H1 (cell line): ENCODE data around the gene SCYL1. TPM values are rescaled to one million over a fixed set of nuclear protein-coding genes. Genes with fewer than 3 reads are reported as not detected.
A peak's percentile ranks its signal among the peaks of the same experiment; 100 is the strongest.

ENCODE experiments used
- BCL11A ChIP-seq, 2 experiments: IDR thresholded peaks; one replicate each; pipeline ENCODE4 v1.6.1; 2011; ENCODE audit warnings: low read depth in 2 of 2, low read length in 2 of 2, mild to moderate bottlenecking in 2 of 2
- CREB1 ChIP-seq: IDR thresholded peaks from 2 replicates; pipeline ENCODE4 v1.6.1; 2012; ENCODE audit warnings: inconsistent platforms
- E2F6 ChIP-seq: IDR thresholded peaks from 2 replicates; pipeline ENCODE4 v1.6.1; 2012; ENCODE audit warnings: inconsistent platforms
- EGR1 ChIP-seq: IDR thresholded peaks from 2 replicates; pipeline ENCODE4 v1.6.1; 2011; ENCODE audit warnings: low read depth, low read length, borderline replicate concordance
- GABPA ChIP-seq: IDR thresholded peaks from 2 replicates; pipeline ENCODE4 v1.6.1; 2011; ENCODE audit warnings: mild to moderate bottlenecking, low read length, moderate library complexity, borderline replicate concordance; ENCODE audit not compliant: insufficient read depth
- HDAC2 ChIP-seq, 2 experiments: fragments of 300-600 bp in 1 of 2; sonication (generic) in 1 of 2; IDR thresholded peaks; 2 replicates each; pipeline ENCODE4 v1.6.1; 2011 to 2012; ENCODE audit warnings: low read depth in 2 of 2, low read length in 2 of 2, mild to moderate bottlenecking in 2 of 2, moderate library complexity in 2 of 2, borderline replicate concordance in 1 of 2, inconsistent platforms in 1 of 2
- KDM4A ChIP-seq: IDR thresholded peaks from one replicate; pipeline ENCODE4 v1.7.1; 2012; ENCODE audit warnings: low read depth, mild to moderate bottlenecking, moderate library complexity, low read length, inconsistent platforms; ENCODE audit not compliant: severe bottlenecking
- KDM5A ChIP-seq: fragments of 200-600 bp; IDR thresholded peaks from 2 replicates; pipeline ENCODE4 v1.7.1; 2012; ENCODE audit warnings: mild to moderate bottlenecking, low read length, inconsistent platforms, mixed read lengths
- MAX ChIP-seq: IDR thresholded peaks from 2 replicates; pipeline ENCODE4 v1.6.1; 2012; ENCODE audit warnings: inconsistent platforms
- RAD21 ChIP-seq, 2 experiments: IDR thresholded peaks in 1 of 2; conservative IDR thresholded peaks in 1 of 2; 2 replicates each; pipeline ENCODE4 v1.6.1; 2011; ENCODE audit warnings: low read depth in 2 of 2, low read length in 2 of 2, improper control_type of control experiment in 1 of 2, inconsistent platforms in 1 of 2, mild to moderate bottlenecking in 1 of 2, moderate library complexity in 1 of 2
- RNF2 ChIP-seq: fragments of 200-900, 300-1000 bp; sonication (generic); IDR thresholded peaks from 2 replicates; pipeline ENCODE4 v1.7.1; 2016; ENCODE audit warnings: borderline replicate concordance, low read depth, mild to moderate bottlenecking, antibody characterized with exemption, low read length; ENCODE audit not compliant: poor library complexity, severe bottlenecking; ENCODE audit errors: missing control alignments
- SIN3A ChIP-seq, 2 experiments: IDR thresholded peaks in 1 of 2; conservative IDR thresholded peaks in 1 of 2; 2 replicates each; pipeline ENCODE4 v1.6.1; 2011 to 2012; ENCODE audit warnings: low read length in 2 of 2, improper control_type of control experiment in 1 of 2, low read depth in 1 of 2, mild to moderate bottlenecking in 1 of 2
- SP1 ChIP-seq: IDR thresholded peaks from 2 replicates; pipeline ENCODE4 v1.6.1; 2011; ENCODE audit warnings: low read depth, low read length
- SP2 ChIP-seq: IDR thresholded peaks from 2 replicates; pipeline ENCODE4 v1.6.1; 2012; ENCODE audit warnings: mild to moderate bottlenecking, low read length, inconsistent platforms
- SP4 ChIP-seq: IDR thresholded peaks from 2 replicates; pipeline ENCODE4 v1.6.1; 2012; ENCODE audit warnings: low read length, inconsistent platforms
- SRF ChIP-seq: IDR thresholded peaks from 2 replicates; pipeline ENCODE4 v1.6.1; 2011; ENCODE audit warnings: mild to moderate bottlenecking, low read depth, low read length, moderate library complexity
- SUZ12 ChIP-seq: fragments of 200-600 bp; sonication (generic); IDR thresholded peaks from 2 replicates; pipeline ENCODE4 v1.6.1; 2012; ENCODE audit warnings: mild to moderate bottlenecking, inconsistent platforms, low read length, moderate library complexity, mixed read lengths
- TAF7 ChIP-seq: optimal IDR thresholded peaks from 2 replicates; pipeline ENCODE3; 2011; ENCODE audit warnings: low read depth, mild to moderate bottlenecking, inconsistent platforms, low read length, moderate library complexity, borderline replicate concordance
- TCF12 ChIP-seq: IDR thresholded peaks from 2 replicates; pipeline ENCODE4 v1.6.1; 2011; ENCODE audit warnings: low read depth, mild to moderate bottlenecking, low read length
- polyA plus RNA-seq, 7 experiments: library from polyadenylated mRNA; depleted of rRNA in 3 of 7; stranded (reverse) in 5 of 7; unstranded in 2 of 7; fragments of >200 nt in 5 of 7; fragments of 200-250 nt in 2 of 7; gene quantifications; 1 replicate in 5 of 7; 2 replicates in 1 of 7; 4 replicates in 1 of 7; pipeline versions ENCODE4 v1.2.1 to v1.2.3, GENCODE V29; 2011 to 2013; ENCODE audit warnings: missing spikeins in 2 of 7, mixed read lengths in 2 of 7
- total RNA-seq: library from RNA; stranded (reverse); fragmentation: NEBNext Ultra II Directional; extraction: Animal tissue kit (Norgen Biotek cat#: 25700); gene quantifications from 2 replicates; pipeline ENCODE4 v1.2.1, GENCODE V29; 2021

SCYL1 gene
- total and polyA plus RNA-seq, 2 of the 8 experiments (the other 6 are each of a cell fraction or from before 2014, with no cell fraction given) = 59.8 to 77.7 TPM

- TF ChIP-seq SRF (peak; percentile 78), SP1 (peak; percentile 89), SP2 (no peak), KDM5A (peak; percentile 96), MAX (peak; percentile 86), TAF7 (no peak), E2F6 (no peak), TCF12 (0 out of 2 replicates have a peak, but pooled peaks have one; percentile 19), CREB1 (peak; percentile 99), EGR1 (no peak), SIN3A (conservative IDR thresholded peaks at IDR 0.05 in 1 of 2, IDR thresholded peaks at IDR 0.05 in 1 of 2; ENCODE audit: low read depth in 1 of 2, low read length in 2 of 2) (peak; percentile 87 to 96; a peak in 2 of 4 replicates), RAD21 (IDR thresholded peaks at IDR 0.05 in 1 of 2, conservative IDR thresholded peaks at IDR 0.05 in 1 of 2; ENCODE audit: low read depth in 2 of 2, low read length in 2 of 2) (peak; percentile 44 to 50; a peak in 3 of 4 replicates), RNF2 (no peak), HDAC2 (IDR thresholded peaks at IDR 0.05; ENCODE audit: borderline replicate concordance in 1 of 2, low read depth in 2 of 2, low read length in 2 of 2) (0 out of 4 replicates have a peak, but pooled peaks of 1 of the 2 experiments have one; percentile 49), SUZ12 (no peak), GABPA (peak; percentile 93), BCL11A (IDR thresholded peaks at IDR 0.05; ENCODE audit: low read depth in 2 of 2, low read length in 2 of 2) (no peak), SP4 (peak; percentile 91), KDM4A (peak; percentile 73)
Measured at GRCh38 chr11:65569973-65570918, 45.4 kb downstream of the SCYL1 start, which contains the start of gene ZNRD2 (continued).
